AG09309 (cell line): ENCODE measurements around the gene ANKRD65.

ENCODE experiments used
- DNase-seq: peaks from one replicate; pipeline ENCODE4 v3.0.0-alpha.2; 2010; ENCODE audit warnings: low read depth
- H3K4me3 ChIP-seq: 2 replicates; pipeline ENCODE4 v1.5.1; 2011; ENCODE audit warnings: mild to moderate bottlenecking, low read depth, low read length, moderate library complexity; ENCODE audit not compliant: control insufficient read depth
- TF ChIP-seq, protein P1 (sequence below): IDR thresholded peaks from 2 replicates; pipeline ENCODE4 v1.5.1; 2011; ENCODE audit warnings: mild to moderate bottlenecking, low read depth, low read length, inconsistent platforms; ENCODE audit not compliant: insufficient read depth, control insufficient read depth; ENCODE audit errors: missing control alignments

Gene ANKRD65

DNA sequence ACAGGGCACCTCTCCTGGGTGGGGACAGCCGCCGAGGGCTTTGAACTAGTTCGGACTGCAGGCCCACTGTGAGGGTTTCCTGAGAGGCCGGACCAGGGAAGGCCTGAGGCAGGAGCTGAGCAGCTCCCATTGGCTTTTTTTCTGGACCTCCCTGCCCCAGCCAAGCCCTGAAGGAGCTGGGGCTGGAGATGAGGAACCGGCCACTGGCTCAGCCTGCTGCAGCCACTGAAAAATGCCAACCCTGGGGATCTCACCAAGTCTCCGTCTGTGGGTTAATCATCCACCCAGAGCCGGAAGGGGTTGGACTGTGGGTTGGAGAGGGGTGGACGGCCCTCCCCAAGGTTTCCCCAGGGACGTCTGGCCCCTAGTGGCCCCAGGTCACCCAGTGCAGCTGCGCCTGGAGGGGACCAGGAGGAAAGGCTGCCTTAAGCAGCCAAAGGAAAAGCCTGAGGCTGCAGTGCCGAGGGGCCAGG is 16.9 kb upstream of the ANKRD65 start:
- no peak for DNase-seq
- TF ChIP-seq, protein P1, sequence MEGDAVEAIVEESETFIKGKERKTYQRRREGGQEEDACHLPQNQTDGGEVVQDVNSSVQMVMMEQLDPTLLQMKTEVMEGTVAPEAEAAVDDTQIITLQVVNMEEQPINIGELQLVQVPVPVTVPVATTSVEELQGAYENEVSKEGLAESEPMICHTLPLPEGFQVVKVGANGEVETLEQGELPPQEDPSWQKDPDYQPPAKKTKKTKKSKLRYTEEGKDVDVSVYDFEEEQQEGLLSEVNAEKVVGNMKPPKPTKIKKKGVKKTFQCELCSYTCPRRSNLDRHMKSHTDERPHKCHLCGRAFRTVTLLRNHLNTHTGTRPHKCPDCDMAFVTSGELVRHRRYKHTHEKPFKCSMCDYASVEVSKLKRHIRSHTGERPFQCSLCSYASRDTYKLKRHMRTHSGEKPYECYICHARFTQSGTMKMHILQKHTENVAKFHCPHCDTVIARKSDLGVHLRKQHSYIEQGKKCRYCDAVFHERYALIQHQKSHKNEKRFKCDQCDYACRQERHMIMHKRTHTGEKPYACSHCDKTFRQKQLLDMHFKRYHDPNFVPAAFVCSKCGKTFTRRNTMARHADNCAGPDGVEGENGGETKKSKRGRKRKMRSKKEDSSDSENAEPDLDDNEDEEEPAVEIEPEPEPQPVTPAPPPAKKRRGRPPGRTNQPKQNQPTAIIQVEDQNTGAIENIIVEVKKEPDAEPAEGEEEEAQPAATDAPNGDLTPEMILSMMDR, result no peak
- H3K4me3 ChIP-seq, result no peak overlapping the region

DNA sequence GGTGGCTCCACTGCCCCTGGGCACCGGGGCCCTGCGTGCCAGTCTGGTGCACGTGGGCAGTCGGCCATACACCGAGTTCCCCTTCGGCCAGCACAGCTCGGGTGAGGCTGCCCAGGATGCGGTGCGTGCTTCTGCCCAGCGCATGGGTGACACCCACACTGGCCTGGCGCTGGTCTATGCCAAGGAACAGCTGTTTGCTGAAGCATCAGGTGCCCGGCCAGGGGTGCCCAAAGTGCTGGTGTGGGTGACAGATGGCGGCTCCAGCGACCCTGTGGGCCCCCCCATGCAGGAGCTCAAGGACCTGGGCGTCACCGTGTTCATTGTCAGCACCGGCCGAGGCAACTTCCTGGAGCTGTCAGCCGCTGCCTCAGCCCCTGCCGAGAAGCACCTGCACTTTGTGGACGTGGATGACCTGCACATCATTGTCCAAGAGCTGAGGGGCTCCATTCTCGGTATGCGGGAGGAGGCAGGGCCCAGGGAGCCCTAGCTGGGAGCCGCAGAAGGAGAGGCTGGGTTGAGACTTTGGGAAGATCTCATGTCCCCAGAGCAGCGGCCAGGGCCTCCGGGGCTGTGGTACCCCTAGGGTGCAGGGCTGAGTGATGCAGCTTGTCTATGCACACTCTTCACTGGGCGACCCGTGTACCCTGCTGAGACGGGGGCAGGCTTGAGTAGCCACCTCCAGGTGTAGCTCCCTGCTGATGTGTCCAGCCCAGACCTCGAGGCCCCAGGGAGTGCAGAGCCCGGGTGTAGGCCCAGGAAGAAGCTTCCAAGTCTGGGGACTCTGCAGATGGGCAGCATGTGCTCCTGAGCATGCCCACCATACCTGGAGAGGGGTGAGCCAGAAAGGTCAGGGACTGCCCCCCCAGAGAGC is 16.2 kb upstream of the ANKRD65 start:
- H3K4me3 ChIP-seq, result no peak overlapping the region
- DNase-seq, result no peak

DNA sequence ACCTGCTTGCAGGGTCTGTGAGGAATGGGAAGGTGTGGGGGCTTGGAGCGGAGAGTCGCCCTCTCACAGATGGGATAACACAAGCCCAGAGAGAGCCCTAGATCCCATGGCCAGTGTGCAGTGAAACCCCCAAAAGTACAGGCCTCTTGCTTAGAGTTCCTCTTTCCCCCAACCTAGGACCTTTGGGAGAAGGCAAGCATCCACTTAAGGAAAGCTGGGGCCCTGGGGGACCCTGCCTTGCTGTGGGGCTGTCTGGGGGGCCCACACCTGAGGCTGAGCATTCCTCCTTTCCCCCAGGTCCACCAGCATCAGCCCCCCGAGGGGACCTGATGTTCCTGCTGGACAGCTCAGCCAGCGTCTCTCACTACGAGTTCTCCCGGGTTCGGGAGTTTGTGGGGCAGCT is 15.6 kb upstream of the ANKRD65 start:
- DNase-seq, result no peak
- H3K4me3 ChIP-seq, result no peak overlapping the region
- TF ChIP-seq, protein P1, result no peak

More for the DNA sequence above, 16.2 kb upstream of the ANKRD65 start:
- TF ChIP-seq, protein P1, result no peak

DNA sequence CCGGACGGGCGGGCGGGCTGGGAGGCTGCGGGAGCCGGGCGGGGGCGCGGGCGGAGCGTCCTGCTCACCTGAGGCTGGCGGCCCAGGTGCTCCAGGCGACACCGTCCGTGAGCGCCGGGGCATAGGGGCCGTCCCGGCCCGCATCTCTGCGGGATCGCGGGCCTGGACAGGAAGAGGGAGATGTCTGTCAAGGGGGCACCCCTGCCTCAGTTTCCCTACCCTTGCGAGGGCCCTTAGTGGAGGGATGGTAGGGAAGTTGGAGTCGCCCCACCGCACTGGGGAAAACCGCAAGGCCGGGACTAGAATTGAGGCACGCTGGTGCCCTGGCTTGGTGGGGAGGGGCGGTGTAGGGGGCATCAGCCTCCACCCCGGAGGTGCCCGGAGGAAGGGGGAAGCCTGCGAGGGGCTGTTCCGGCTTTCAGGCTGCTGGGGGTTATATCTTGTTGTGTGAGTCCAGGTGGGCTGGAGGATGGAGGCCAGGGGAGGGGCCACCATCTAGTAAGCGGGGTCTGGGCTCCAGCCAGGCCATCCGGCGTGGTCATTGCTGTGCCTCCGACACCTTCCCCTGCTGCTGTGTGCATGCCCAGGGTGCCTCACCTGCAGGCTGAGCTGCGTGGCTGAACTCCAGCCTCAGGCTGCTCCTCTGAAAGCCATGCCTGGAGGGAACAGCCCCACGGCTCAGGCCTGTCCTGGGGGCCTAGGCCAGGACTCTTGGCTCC is 15.0 kb upstream of the ANKRD65 start:
- no peak for DNase-seq
- TF ChIP-seq, protein P1, result no peak
- peak overlapping the region; percentile 24 for H3K4me3 ChIP-seq

DNA sequence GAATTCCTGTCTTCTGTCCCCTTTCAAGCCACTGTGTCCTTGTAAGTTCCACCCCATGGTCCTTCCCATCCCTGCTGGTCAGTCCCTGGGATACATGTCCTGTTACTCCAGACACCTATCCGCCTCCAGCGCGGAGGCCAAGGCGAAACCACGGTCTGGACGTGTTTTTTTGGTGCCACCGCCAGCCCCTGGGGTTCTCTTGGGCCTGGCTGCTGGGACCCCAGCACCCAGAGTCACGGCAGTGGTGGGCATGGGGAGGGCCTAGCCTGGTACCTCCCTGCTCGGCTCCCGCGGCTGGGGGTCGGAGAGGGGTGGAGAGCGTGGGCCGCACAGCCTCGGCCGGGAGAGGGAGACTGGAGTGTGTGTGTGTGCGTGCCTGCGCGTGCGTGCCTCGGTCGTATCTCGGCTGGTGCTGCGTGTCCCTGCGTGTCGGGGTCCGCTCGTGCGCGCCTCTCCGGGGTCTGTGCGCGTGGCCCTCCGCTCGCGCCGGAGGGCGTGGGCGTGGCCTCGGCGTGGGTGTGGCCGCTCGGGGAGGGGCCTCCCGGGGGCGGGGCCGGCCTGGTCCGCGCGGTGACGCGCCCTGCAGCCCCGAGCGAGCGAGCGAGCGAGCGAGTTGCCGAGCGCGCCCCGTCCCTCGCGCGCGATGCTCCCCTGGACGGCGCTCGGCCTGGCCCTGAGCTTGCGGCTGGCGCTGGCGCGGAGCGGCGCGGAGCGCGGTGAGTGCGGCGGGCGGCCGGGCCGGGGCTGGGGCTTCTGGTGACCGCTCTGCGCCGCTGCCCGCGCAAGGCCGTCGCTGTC is 14.2 kb upstream of the ANKRD65 start, which contains the start of gene VWA1:
Gene VWA1, plus strand, starts transcription at position 585 of the 798 bp plus-strand sequence. Its CDS starts 59 bp downstream, at position 644.
- DNase-seq, result no peak
- TF ChIP-seq, protein P1, result no peak
- H3K4me3 ChIP-seq, result peak within 1 kb of the TSS; percentile 24

DNA sequence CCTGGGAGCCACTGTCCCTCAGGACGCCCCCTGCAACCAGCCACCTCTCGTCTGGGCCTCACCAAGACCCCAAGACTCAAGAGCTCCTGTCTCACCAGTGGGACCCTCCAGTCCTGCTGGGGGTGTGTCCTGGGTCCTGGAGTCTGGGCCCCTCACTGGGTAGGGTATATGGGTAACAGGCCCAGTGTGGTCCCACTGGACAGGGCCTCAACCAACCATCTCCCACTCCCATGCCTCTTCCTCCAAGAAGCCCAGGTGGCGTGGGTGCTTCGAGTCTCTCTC is 13.7 kb upstream of the ANKRD65 start:
- no peak for DNase-seq
- H3K4me3 ChIP-seq, result no peak overlapping the region
- TF ChIP-seq, protein P1, result no peak
